IPS-NIHi7 (cell line): ENCODE results near the gene EEF1AKMT2.
"Not testable (repeated sequence)": the region's sequence is repeated elsewhere in the genome, so short reads cannot be mapped to it uniquely, and the experiment has no call there.

Source experiments
- DNase-seq: peaks from one replicate; pipeline ENCODE4 v3.0.0; 2012; ENCODE audit warnings: mixed read lengths; ENCODE audit errors: extremely low spot score

EEF1AKMT2 gene

DNA sequence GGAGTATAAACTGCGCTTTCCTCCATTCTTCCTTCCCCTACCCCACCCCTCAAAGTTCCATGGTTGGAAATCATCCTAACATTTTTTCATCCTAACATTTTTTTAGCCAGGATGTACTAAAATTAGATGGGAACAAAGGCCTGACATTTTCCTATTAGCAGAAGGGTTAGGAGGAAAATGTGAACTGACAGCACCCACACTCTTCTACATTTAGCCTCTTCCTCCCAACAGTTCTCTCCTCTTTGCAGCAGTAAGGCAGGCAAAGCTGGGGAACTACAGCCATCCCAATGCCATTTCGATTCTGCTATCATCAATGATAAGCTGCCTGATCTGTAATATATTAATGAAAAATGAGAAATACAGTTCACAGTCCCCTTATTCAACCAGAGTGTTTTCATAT, 36.1 kb downstream of the EEF1AKMT2 start:
- no peak for DNase-seq

DNA sequence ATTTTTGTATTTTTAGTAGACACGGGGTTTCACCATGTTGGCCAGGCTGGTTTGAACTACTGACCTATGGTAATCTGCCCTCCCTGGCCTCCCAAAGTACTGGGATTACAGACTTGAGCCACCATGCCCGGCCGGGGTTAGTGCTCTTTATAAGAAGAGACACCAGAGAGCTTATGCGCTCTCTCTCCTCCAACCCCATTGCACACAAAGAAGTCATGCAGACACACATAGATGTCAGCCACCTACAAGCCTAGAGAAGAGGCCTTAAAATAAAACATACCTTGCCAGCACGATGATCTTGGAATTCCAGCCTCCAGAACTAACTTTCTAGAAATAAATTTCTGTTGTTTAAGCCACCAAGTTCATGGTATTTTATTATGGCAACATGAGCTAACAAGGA, 37.5 kb downstream of the EEF1AKMT2 start:
- DNase-seq = no peak

DNA sequence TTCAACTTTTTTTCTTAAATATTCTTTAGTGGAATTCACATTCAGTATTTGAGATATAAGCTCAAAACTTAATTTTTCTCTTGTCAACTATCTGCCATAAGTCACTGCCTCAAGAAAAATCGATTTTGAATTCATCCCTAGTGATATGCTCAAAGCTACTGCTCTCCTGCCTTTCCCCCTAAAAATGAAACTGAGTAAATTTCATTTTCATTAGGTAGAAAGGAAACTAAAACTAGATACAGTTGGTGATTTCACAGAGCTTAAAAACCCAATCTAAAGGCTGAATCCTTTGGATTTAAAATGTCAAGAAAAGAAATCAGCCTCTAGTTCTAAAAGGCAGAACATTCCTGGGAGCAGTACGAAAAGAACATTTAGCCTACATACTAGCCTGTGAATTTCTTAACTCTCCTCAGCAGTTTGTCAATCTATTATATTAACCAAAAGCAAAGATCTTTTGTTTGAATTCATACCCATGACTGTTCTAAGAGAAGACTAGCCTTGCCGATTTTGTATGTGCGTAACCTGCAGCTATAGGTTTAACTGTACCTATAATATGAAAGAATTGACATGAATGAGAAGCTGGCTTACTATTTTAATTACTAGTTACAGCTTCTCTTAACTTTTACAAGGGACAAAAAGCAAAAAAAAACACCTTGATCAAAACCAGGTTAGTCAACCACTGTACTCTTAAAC, 42.6 kb downstream of the EEF1AKMT2 start:
- DNase-seq = no peak

GRCh38 chr10:124748166-124748565, 43.5 kb downstream of the EEF1AKMT2 start:
- no peak for DNase-seq

GRCh38 chr10:124747745-124748144, 43.9 kb downstream of the EEF1AKMT2 start:
- no peak for DNase-seq

DNA sequence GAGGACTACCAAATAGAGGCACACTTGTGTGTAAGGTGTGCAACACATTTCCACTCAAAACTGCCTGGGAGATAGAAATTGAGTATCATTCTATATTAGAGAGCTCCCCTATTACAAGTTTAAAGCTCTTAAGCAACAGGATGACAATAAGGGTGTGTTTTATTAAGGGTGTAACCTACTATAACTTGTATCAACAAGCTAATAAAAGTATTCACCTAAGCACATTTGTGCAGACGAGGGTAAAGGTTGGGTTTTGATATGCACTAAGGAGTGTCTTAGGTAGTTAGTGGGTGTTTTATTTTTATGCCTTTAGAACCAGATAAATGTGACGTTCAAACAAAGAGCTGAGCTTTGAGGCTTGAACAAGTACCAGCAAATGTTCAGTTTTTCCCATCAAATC, 44.7 kb downstream of the EEF1AKMT2 start:
- no peak for DNase-seq

DNA sequence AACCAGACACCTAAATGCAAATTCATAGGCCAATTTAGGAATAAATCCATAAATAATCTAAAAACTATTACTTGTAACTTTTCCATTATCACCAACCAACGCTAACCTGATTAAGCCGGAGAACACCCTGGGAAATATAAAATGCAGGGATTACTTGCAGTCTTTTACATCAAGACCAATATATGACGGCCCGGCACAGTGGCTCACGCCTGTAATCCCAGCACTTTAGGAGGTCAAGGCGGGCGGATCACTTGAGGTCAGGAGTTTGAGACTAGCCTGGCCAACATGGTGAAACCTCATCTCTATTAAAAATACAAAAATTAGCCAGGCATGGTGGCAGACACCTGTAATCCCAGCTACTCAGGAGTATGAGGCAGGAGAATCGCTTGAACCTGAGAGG, 45.2 kb downstream of the EEF1AKMT2 start:
- not testable (repeated sequence) for DNase-seq

- no peak for DNase-seq
Measured at GRCh38 chr10:124745673-124746072, 46.0 kb downstream of the EEF1AKMT2 start.

GRCh38 chr10:124745252-124745651, 46.4 kb downstream of the EEF1AKMT2 start:
- no peak for DNase-seq

- peak; percentile 87 for DNase-seq
Measured at GRCh38 chr10:124744102-124745050, 47.3 kb downstream of the EEF1AKMT2 start, which contains the start of gene FAM53B. FAM53B (minus strand) TSS chr10:124744378; CDS start chr10:124706713, 37,665 bp downstream.

DNA sequence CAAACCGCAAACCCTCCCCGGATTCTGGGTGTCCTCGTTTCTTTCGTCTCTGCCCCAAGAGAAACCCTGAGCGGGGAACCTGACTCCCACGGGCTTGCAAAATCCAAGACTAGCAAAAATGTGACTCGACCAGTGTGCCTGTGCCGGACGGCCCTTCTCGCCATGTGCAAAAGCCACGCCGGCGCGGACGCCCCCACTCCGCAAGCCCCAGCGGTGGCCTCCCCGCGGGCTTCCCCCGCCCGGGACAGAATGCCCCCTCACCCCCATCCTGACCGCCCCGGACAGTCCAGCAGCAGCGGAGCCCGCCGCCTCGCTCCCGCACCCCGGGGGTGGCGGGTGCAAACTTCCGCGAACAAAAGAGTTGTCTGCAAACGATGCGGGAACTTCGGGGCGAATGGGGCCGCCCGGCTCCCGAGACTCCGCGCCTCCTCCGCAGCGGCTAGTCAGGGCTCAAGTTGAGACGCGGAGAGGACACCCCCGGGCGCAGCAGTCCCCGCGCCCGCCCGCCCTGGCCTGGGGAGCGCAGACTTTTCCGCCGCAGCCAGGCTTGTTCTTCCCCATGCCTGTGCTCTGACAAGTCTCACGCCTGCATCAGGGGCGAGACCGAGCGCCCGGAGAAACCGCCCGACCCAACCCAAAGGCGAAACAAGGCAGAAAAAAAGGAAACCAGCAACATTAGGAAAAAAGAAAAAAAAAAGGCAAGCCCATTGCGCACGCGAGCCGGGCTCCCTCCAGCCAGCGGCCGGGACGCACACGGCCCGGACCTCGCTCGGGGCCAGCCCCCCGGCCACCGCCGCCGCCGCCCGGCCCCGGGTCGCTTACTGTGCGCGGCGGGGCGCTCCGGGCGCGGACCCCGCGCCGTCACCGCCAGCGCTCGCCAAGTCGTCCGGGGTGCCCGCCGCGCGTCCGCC, 48.2 kb downstream of the EEF1AKMT2 start:
- no peak for DNase-seq

DNA sequence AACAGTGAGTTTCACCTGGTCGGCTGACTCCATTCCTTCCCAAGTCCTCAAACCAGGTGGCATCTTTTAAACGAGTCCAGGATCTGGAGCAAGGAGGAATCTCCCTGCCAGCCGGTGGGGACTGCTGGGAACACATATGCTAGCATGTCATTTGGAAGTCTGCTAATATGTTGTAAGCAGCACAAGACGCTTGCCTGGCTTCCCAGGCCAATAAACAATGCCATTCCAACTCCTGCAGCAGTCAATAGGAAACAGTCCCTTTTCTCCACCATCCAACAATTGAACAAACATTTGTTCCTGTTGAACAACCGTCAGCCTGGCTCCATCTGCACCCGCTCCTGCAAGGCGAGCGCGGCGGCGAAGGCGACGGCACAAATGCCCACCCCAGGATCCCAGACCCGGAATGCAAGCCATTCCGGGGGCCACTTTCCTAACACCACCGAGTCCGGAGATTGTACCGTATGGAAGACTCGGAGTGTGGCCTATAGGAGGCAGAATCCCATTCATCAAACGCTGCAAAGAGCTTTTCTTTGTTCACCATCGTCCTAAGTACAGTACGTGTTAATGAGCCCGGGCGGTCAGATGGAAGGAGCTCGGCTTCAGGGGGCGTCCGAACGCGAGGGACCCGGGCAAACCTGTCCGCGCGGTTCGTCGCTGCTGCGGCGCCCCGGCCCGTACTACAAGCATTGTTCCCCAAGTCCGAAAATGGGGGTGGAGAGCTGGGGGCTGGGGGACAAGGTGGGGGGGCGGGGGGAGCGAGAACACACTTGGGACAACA, 49.1 kb downstream of the EEF1AKMT2 start:
- no peak for DNase-seq

DNA sequence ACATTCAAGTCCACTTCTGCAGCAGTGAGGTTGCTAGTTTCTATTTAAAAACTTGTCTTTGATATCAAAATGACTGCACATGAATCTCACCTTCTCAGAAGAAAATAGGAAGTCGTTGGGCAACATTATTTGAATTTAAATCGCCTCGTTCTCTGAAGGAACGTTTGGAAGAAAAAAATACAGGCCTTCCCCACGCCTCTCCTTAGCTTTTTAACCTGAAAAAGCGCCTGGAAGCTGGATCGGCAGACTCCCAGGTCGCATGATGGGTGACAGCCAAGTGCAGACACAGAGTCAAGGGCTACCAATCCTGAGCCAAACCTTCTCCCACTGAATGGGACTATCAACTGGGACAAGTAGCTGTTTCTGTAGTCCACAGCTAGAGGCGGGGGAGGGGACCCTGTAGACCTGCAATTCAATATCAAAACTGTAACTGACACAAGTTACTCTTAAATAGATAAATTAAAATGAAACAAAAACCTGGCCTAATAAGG, 49.7 kb downstream of the EEF1AKMT2 start:
- DNase-seq = no peak

DNA sequence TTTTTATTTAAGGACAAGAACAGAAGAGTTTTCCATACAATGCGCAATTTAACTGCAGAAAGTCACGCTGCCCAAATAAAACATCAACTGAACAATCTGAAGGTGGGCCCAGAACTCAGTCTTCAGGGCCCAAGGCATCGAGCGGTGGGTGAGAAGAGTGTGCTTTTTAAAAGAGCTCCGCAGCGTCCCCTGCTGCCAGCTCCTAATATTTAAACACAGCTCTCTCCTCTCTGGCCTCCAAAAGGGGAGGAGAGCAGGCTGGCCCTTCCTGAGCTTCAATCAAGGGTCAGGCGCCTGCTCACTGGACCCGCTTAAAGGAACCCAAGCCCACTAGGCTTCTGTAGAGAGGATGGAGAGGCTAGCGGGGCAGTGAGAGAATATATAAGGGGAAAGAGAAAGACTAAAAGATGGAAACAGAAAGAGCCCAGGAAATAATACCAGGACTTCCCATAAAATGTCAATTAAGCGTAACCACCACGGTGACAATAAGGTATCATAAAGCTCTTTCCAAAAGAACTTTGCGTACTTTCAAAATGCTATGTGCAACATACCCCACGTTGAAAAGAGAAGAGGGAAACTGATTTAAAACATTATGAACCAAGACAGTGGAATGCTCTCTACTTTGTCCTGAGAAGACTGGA, 50.3 kb downstream of the EEF1AKMT2 start:
- peak; percentile 86 for DNase-seq

GRCh38 chr10:124740369-124741280, 51.1 kb downstream of the EEF1AKMT2 start:
- DNase-seq = no peak

- DNase-seq = no peak
Measured at GRCh38 chr10:124739986-124740368, 51.7 kb downstream of the EEF1AKMT2 start.

DNA sequence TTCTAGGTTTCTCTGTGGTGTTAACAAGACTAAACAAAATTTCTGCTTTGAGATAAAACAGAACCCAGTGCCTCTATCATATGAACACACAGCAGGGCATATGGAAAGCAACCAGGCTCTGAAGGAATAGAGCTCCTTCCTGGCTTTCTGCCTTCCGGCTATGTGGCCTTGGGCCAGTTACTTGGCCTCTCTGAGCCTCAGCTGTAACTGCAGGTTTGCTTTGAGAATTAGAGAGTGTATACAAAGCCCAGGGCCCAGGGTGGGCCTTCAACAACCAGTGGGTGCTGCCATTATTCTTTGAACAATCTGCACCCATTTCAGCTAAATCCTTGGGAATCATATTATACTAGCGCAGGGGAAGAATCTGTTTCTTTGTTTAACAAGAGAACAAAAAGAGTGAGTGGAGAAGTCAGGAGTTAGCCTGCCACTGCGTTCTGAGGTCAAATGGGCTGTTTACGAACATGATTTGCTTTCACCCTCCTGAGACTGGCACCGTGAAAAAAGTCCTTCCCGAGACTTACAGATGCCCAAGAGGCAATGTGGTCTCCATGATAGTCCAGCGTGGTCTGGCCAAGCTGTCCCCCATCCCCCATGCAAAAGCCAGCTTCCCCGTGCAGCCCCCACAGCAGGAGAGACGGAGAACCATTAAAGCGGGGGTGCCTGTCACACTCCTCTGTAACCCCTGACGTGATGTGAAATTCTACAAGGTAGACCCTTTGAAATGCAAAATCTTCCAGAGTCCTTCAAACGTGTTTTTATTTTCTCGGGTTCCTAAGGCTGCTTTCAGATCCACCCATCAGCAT, 52.4 kb downstream of the EEF1AKMT2 start:
- DNase-seq = no peak

GRCh38 chr10:124738441-124738840, 53.2 kb downstream of the EEF1AKMT2 start:
- DNase-seq = no peak
